Measurements from ENCODE around the gene SUPT6H. TPM values are rescaled to one million over a fixed set of nuclear protein-coding genes. Genes with fewer than 3 reads are reported as not detected.

The SUPT6H gene
- total and polyA plus RNA-seq, 2 of the 4 experiments (the other 2 are of a cell fraction): 41.4 to 44.8 TPM

GRCh38 chr17:28719021-28719433, 57.0 kb downstream of the SUPT6H start:
- Histone ChIP-seq H3K27me3 (ENCODE audit: control insufficient read depth, insufficient read depth, low read length) (no peaks in the 10 kb centered on the region), H3K79me1 (ENCODE audit: low read depth in 1 of 2, low read length in 2 of 2) (peaks cover 13 to 62% of the 10 kb centered on the region in 2 experiments; a peak in 3 of 4 replicates), H3K4me3 (ENCODE audit: insufficient read depth, low read depth, low read length) (peak overlapping the region; percentile 22), H3K4me1 (ENCODE audit: control insufficient read depth, insufficient read depth, low read length) (peaks cover 13% of the 10 kb centered on the region), H2BK120ac (ENCODE audit: low read depth, low read length) (peak overlapping the region; percentile 96), H2AK9ac (replicated peaks; ENCODE audit: low read depth, low read length, poor library complexity) (peak overlapping the region; percentile 97), H3K18ac (ENCODE audit: low read depth, low read length) (peak overlapping the region; percentile 98), H4K91ac (ENCODE audit: insufficient read depth, low read depth, low read length) (peak overlapping the region; percentile 96), H2BK5ac (ENCODE audit: low read depth, low read length, poor library complexity, severe bottlenecking) (peak overlapping the region; percentile 99), H3K9ac (ENCODE audit: low read depth, low read length) (peak overlapping the region; percentile 74), H4K5ac (ENCODE audit: low read depth, low read length) (peak overlapping the region; percentile 97), H3K4me2 (ENCODE audit: low read depth, low read length) (peak overlapping the region; percentile 92), H3K9me3 (ENCODE audit: control insufficient read depth, insufficient read depth, low read length) (no peaks in the 10 kb centered on the region), H3K23ac (ENCODE audit: low read depth, low read length) (peak overlapping the region; percentile 95), H2AK5ac (ENCODE audit: low read depth, low read length) (peak overlapping the region; percentile 100), H3K27ac (ENCODE audit: insufficient read depth, low read length) (peak overlapping the region; percentile 98), H3K4ac (ENCODE audit: low read depth, low read length) (peak overlapping the region; percentile 99), H2AFZ (replicated peaks; ENCODE audit: low read length, poor library complexity) (peak overlapping the region; percentile 87), H3K14ac (replicated peaks; ENCODE audit: low read depth, low read length) (peak overlapping the region; percentile 89), H3K9me1 (ENCODE audit: insufficient read depth, low read length) (peaks cover 15% of the 10 kb centered on the region; the same call in 1 of the 2 replicates), H4K8ac (ENCODE audit: low read depth in 2 of 2, low read length in 2 of 2) (peak overlapping the region; percentile 92 to 94), H3K56ac (ENCODE audit: extremely low read depth, insufficient read depth, low read length) (peak overlapping the region; percentile 96), H2BK15ac (ENCODE audit: low read depth, low read length) (peak overlapping the region; percentile 99), H4K20me1 (ENCODE audit: insufficient read depth, low read length) (peaks cover 52% of the 10 kb centered on the region), H2BK20ac (ENCODE audit: low read depth, low read length) (peak overlapping the region; percentile 91), H3K36me3 (ENCODE audit: control insufficient read depth, insufficient read depth, low read length) (peaks cover 45% of the 10 kb centered on the region)
- ATAC-seq (ENCODE audit: low read depth) (no peak), DNase-seq (no peak)
- TF ChIP-seq FOS (IDR thresholded peaks at IDR 0.05; ENCODE audit: low read depth, low read length) (peak; percentile 31; the same call in 1 of the 2 replicates), MAZ (IDR thresholded peaks at IDR 0.05; ENCODE audit: borderline replicate concordance, low read depth, low read length) (no peak)
- BruUV-seq (replicated peaks): no TSS peak
- 22% methylated on average over 12 of the region's 18 CpGs; no CpG with 5 or more reads in 1 of the 2 experiments for WGBS, 2 experiments (ENCODE audit: extremely low coverage in 2 of 2, insufficient read length in 1 of 2)
- ChIA-PET POLR2A (ENCODE audit: unreplicated experiment) (interaction anchor here (0.6 to 1.5 kb wide), 4 partner anchors 8 to 233 kb away, joined by 3 to 6 read pairs (median 3); no protein-coding TSS in a partner anchor), CTCF (interaction anchor here (0.9 to 1.0 kb wide), 2 partner anchors 26 to 51 kb away, joined by 3 to 4 read pairs; no protein-coding TSS in a partner anchor)
- in situ Hi-C loops (cut with MboI; ENCODE audit: low sequenced_read_pairs) (no loop called here), intact Hi-C loops (cut with micrococcal nuclease) (no loop called here), dilution Hi-C loops (cut with HindIII; ENCODE audit: low sequenced_read_pairs, unreplicated experiment) (no loop called here)

All from IMR-90 (cell line).